ENCODE measurements around the gene WWOX.

The WWOX gene

DNA sequence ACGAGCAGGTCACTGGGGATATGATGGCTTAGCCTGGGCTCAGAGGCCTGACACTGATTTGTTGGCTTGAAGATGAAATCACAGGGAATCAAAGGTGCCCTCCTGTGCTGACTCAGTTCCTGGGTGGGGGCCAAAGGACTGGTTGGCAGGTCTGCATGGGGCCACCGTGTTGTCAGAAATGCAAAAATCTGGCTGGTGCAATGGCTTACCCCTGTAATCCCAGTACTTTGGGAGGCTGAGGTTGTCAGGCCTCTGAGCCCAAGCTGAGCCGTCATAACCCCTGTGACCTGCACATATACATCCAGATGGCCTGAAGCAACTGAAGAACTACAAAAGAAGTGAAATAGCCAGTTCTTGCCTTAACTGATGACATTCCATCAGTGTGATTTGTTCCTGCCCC is 314.2 kb downstream of the WWOX start:
- no peak for DNase-seq

DNA sequence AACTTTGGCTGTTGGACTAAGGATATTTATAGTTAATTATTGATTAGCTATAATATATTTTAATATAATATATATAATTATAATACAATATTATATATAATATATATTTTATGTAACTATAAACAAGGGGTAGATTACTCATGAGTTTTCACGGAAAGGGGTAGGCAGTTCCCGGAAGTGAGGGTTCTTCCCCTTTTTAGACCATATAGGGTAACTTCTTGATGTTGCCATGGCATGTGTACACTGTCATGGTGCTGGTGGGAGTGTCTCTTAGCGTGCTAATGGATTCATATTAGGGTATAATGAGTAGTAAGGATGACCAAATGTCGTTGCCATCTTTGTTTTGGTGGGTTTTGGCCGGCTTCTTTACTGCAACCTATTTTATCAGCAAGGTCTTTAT is 315.6 kb downstream of the WWOX start:
- no peak for DNase-seq

DNA sequence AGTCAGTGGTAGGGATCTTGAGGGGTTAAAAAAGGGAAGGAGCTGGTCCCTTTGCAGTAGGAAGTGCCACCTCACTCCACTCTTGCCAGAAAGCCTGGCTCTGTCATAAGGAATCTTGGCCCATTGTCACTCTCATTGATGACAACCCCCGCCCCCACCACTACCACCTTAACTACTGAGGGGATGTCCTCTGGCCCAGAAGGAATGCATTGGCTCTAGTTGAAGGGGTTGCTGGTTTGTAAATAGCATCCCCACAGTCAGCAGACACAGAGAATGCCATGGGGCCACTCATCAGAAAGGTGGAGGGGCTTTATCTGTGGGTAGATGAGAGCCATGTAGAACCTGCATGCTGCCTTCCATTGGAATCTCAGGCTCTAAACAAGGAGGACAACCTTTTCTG is 316.2 kb downstream of the WWOX start:
- DNase-seq, result no peak

DNA sequence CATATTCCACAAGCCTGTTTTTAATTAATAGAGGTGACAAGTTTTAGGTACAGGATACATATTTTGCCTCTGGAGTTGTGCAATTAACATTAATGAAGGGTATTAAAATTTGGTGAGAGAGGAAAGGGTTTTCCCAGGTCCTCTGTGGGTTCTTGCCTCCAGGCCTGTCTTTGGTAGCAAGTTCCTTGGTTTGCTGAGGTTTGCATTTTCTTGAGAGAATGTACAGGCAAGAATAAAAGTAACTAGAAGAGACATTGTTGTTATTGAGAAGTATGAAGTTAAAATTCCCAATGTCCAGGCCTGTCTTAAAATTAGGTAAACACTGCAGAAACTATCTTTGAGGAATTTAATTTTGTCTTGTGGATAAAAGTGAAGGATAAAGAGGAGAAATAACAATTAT is 316.9 kb downstream of the WWOX start:
- no peak for DNase-seq

DNA sequence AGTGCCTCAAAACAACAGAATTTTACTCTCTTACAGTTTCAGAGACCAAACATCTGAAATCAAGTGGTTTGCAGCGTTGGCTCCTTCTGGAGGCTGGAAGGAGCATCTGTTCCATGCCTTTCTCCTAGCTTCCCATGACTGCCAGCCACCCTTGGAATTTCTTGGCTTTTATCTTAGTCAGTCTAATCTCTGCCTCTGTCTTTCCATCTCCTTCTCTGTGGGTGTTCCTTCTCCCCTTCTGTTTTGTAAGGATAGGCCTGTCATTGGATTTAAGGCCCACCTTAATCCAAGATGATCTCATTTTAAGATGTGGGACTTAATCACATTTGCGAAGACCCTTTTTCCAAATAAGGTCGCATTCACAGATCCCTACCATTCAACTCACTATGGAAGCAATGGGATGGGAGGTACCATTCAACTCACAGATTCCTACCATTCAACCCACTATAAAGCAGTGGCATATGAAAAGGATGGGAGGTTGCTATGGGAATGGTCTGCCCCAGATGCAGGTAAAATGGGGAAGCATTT is 321.8 kb downstream of the WWOX start:
- DNase-seq, result no peak

DNA sequence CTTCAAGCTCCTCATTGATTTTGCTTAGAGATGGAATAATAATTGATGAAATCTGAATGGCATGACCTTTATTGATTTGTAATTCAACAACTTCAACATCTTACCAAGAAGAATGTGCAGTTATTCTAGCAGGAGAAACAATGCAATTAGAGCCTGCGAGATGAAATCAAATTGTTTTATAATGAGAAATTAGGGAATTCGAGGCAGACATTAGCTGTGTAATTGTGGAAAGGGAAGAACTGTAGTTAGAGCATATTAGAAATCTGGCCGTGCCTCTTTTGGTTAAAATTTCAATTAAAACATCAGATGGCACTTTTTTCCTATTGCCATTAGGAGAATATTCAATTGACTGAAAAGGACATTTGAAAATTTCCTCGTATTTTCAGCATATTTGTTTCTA is 325.8 kb downstream of the WWOX start:
- DNase-seq, result no peak

DNA sequence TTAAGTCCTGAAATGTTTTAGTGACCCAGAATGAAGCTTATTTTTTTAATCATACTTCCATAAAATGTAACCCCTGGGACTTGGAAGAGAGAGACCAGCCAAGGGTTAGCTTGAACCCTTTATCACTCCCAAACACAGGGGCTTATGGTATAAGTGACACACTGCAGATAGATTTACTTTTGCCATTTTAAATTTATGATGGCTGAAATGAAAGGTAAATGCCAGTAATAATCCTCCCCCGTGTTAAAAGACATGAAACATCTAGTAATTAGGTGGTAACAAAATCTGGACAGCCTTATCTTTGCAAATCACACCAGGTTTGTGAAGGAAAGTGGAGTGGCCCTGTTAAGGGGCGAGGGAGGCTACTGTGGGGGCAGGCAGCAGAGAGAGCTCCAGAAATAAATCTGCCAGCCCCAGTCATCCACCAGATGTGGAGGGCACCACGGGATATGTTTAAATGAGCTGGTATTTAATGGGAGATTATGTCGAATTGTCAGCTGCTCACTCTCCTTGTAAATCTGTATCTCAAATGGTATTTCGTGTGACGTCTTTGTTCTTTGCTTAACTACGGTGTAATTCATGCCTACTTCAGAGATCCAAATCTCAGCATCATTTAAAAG is 326.5 kb downstream of the WWOX start:
- no peak for DNase-seq

DNA sequence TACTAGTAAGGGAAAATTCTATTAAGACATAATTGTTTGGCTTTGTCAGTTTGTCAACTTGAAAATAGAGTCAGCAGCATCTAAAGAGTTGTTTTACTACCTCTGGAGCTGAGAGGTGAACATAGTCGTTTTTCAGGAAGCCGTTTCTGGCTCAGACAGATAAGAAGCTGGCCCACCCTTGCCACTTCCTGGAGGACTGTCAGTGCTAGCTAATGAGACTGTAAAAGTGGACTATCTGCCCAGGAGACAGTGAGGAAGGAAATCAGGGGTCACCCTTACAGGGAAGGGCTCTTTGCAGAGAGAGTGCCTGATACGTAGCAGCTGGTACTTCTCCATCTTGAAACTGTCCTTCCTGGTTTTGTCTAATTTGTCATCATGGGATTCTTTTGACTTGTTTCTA is 328.7 kb downstream of the WWOX start:
- no peak for DNase-seq

DNA sequence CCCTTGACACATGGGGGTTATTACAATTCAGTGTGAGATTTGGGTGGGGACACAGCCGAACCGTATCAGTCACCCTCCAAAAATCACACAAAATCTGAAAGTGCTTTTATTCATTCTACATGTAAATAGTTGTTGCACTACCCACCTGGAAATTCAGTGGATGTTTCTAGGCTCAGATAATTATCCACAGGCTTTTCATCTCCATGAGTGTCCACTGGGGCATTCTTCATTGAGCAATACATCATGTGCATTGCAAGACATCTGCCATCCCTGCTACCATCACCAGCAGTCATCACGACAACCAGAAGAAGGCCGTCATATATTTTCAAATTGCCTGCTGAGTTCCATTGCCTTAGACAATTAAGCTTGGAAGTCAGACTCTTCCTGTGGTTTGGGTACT is 330.8 kb downstream of the WWOX start:
- no peak for DNase-seq

DNA sequence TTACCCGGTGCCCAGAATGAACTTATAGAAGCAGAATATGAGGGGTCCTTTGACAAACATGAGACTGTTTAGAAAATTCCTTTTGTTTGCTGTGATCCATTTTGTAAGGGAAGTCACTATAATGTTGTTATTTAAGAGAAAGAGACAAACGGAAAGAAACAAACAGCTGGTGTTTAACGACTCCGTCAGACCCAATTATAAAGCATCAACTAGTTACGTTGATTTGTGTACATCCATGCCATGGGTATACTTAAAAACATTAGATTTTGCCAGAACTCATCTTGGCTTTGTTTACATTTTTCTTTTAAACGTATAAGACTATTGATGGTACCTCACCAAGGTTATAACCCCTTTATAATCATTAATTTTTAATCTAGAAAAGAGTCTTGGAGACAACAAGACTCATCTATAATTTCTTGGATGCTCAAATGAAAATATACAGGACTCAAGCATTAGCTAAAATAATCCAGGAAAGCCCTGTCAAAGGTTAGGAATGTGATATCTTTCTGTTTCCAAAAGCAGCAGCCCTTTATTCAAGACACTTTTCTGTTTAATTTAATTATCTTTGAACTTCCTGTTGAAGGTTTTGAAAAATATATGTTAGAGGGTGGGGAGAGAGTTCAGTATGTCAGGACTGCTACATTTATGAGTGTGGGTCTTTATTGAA is 331.7 kb downstream of the WWOX start:
- DNase-seq, result no peak

DNA sequence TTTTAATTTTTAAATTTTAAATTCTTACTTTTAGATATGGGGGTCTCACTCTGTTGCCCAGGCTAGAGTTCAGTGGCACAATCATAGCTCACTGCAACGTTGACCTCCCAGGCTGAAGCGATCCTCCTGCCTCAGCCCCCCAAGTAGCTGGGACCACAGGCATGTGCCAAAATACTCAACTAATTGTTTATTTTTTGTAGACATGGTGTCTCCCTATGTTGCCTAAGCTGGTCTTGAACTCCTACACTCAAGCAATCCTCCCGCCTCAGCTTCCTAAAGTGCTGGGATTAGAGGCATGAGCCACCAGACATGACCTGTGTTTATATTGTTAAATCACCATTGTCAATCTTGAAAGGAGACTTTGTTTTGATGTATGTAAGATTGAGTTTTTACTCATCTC is 332.2 kb downstream of the WWOX start:
- no peak for DNase-seq

DNA sequence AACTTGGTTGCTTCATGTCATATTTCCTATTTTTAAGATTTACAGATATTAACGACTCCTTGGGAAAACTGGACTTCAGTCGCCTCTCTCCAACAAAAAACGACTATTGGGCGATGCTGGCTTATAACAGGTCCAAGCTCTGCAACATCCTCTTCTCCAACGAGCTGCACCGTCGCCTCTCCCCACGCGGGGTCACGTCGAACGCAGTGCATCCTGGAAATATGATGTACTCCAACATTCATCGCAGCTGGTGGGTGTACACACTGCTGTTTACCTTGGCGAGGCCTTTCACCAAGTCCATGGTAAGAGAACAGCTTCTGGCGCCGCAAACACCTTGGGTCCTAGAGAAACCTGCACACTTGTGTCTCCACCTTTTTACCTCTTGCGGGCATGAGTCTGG is 333.0 kb downstream of the WWOX start:
- no peak for DNase-seq

DNA sequence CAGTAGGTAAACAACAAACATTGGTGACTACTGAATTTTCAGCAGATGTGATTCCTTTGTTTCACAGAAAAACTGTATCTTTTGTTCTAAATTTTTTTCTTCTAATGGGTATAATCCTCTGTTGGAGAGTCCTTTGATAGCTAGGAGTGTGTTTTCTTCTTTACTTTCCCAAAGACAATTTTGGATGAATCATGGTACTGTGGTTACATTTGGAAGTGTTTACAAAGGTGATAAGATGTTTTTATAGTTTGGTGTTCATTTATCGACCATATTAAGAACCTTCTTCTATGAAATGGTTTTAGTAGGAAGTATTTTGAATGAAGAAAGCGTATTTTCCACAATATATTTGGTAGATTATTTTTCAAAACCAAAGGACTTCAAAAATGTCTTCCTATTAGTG is 333.7 kb downstream of the WWOX start:
- DNase-seq, result no peak

DNA sequence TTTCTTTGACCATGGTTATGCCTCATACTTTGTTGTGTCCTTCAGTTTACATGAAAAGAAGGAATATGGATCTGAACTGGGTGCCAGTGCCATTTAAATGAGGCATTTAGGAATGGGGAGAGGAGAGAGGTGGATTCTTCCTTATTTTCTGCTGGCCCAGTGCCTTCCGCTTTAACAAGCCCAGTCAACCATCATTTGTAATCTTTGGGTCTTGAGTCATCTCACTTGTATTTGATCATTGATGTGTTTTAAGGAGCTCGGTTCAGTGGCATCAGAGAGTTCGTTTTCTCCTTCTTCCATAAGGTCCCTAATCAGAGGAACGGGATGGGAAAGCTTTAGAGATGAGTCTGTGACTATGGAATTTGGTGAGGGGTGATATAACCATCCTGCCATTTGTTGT is 334.9 kb downstream of the WWOX start:
- DNase-seq, result no peak

DNA sequence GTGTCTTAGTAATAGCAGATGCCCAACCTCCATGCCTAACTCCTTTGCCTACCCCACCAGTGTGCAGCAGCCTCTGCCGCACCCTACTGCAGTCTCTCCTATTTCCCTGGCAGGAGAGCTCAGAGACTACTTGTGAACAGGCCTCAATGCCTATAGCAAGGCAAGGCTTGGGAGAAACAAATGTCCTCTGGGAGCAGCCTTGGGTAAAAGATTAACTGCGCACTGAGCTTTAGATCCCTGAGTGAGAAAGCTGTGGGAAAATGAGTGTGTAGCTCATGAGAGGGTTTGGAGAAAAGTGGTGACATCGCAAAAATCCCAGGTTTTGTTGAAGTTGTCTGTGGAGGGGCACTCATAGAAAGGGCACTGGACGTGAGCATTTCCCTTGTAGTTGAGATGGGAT is 335.8 kb downstream of the WWOX start:
- no peak for DNase-seq

DNA sequence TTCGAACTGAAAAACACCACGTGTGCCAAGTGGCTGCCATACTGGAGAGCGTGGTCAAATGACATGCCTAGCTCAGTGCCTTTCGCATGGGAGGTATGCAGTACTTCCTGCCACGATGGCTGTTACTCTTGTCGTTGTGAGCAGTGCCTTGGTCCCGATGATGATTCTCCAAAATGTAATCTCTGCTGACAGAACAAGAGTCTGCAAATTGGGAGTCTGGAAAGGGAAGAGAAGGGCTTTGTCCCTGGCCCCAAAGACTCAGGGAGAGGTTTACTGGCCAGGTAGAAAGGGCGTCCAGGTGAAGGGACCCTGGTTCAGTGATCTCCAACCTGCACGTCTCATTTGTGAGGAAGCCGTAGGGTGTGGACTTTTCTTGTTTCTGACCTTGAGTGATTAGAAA is 336.6 kb downstream of the WWOX start:
- DNase-seq, result no peak

DNA sequence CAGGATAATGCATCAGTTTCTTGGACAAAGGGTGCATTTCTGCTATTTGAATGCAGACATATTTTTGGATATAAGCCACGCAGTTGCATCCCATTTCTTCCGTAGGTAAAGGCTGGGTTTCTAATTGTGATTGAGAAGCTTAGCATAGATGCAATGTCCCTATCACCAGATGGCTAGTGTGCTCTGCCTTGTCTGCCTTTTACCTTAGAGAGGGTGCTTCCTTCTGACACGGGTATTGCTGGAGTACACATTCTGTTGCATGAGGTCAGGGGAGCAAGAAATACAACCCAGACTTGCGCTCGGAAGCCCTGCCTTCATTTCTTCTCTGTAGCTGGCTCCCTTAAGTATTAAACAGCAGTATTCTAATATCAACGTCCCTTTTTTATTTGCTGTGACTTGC is 337.4 kb downstream of the WWOX start:
- no peak for DNase-seq

DNA sequence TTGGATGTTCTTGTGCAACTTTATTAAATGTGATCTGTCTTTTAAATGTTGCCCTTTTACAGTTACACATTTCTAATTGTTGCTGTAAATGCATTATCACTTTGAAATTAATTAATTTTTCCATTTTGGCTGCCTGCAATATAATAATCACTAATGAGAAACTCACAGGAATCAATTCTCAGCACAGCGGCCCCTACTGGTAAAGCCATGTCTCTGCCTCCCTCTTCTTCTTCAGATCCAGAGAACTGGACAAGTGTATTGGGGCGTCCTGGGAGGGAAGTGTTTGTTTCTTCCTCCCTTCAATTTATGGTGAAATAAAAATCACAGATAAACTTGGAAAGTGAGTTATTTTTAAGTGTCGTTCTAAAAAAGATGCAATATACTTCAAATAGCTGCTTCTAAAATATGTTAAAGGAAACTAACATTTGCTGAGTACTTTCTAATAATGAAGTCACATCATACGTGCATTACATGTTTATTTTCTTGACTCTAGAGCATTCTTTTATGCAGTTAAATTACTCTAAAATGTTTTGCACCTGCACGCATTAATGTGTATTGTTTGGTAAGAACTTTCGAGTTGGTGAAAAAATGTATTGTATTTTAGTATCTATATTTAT is 338.0 kb downstream of the WWOX start:
- peak in 1 of 6 experiments; percentile 7 for DNase-seq

DNA sequence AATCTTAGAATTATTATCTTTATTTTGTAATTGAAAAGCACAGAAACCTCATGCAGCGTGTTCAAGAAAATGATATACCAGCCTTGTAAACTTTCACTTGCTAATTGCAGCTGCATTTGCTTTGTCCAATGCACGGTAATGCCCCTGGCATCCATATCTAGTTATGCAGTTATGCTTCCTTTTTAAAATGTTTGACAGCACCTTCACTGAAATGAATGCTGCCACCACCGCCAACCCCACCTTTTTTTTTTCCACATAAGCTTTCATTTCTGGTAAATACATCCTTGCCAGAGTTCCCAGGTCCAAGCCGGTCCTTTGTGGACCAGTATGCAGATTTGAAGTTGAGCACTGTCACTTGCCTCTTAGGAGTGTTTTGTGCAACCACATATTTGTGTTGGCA is 338.8 kb downstream of the WWOX start:
- no peak for DNase-seq

DNA sequence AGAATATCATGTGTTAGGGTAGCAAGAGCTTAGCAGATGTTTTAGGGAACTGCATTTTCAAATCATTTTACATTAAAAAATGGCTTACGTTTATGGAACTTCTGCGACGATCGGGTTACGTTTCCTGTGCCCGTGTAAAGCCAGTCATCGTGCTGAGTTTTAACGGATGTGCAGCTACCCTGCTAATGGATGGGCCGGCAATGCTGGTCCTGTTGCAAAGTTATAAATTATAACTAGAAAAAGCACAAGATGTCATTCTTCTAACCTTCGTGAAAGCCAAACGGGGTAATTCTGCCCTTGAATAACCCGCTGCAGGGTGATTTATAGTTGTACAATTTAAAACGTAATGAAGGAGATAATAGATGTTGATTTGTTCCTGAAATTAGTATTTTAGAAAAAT is 339.2 kb downstream of the WWOX start:
- DNase-seq, result no peak

DNA sequence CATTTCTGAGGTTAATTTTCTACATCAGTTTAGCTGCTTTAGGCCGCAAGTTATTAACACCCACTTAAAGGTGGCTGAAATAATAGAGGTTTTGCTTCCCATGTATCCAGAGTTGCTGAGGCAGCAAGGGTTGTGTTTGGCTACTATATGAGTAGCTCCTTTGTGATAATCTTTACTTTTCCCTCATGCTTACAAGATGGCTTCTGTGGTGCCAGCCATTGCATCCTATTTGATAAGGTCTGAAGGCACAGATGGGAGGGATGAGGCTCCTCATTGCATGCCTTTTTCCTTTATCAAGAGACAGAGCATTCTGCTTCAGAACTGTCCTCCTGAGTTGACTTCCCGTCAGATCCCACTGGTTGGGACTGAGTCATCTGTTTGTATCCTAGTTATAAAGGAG is 340.2 kb downstream of the WWOX start:
- DNase-seq, result no peak

DNA sequence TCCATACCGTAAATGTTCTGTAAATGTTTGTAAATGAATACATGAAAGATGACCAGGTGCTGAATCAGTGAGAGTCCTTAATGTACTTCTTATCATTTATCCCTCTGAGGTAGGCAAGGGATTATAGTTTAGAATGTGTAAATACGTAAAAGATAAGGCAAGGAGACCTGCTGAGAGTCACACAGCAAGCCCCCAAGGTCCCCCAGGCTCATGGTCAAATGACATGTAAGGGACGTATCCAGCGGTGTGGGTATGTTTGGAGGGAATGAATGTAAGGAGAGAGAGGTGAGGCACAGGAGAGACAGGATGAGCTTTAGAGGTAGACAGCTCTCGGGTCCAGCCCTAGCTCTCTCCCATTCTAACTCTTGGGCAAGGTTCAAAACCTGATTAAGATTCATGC is 341.8 kb downstream of the WWOX start:
- no peak for DNase-seq

DNA sequence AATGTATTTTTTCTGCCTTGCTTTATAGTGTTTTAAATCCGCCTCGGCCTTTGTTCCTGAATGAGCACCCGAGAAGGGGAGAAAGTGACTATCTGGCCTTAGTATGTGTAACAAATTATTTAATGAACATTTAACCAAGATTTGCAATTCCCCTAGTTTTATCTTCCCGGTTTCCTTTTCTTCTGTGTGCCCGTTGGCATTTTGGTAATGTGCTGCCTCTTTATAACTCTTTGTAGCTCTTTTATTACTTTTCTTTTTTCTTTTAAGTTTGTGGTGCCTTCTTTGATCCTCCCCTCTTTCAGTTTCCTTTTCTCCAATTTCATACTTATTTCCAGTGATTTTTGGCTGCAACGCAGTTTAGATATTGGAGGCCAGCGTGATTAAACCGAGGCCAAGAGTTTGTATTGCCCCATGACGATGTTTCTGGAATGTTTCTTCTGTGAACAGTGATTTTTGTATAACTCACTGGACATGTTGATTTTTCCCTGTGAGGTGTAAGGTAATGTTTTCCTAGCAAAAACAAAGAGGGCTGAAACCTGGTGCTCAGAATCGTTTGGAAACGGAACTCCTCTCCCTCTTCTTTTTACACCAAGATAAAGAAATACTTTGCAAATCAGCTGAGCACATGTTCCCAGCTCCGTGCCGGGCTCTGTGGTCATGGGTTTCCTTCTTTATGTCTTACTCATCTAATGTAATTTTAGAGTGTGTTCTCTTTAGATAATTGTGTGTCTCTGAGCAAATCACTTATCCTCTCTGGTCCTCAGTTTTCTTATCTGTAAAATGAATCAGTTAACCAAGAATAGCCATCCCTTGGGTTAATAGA is 344.3 kb downstream of the WWOX start:
- no peak for DNase-seq

DNA sequence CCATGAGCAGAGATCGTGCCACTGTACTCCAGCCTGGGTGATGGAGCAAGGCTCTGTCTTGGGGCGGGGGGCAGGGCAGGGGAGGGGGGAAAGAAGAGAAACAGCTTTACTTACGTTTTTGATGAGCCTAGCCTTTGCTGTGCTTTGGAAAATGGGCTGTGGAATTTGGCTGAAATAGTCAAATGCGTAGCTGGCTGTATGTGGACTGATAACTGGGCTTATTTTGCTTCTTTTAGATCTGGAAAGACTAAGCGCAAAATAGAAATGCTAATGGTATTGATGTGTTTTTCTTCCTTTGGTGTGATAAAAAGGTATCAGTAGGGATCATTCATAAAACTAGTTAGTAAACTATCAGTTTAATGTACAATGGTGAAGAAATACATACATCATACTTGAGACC is 346.4 kb downstream of the WWOX start:
- DNase-seq, result no peak

Measured in stimulated activated naive CD4-positive, alpha-beta T cell (primary cell).